GM12878 (cell line): ENCODE measurements around the gene KLHL10.
A peak's percentile ranks its signal among the peaks of the same experiment; 100 is the strongest.

Experiments
- CEBPB ChIP-seq, 2 experiments: fragments of 150-350 bp in 1 of 2; IDR thresholded peaks; 2 replicates each; pipeline ENCODE4 v1.6.1; 2012 to 2014; ENCODE audit warnings: low read depth in 2 of 2, low read length in 2 of 2, borderline replicate concordance in 1 of 2, inconsistent platforms in 1 of 2
- EP300 ChIP-seq, 2 experiments: fragments of 150-350 bp in 1 of 2; IDR thresholded peaks; 2 replicates each; pipeline ENCODE4 v1.6.1; 2011 to 2012; ENCODE audit warnings: low read depth in 2 of 2, low read length in 2 of 2, borderline replicate concordance in 1 of 2, improper control_type of control experiment in 1 of 2, inconsistent platforms in 1 of 2; ENCODE audit not compliant: control insufficient read depth in 1 of 2
- EZH2 ChIP-seq: IDR thresholded peaks from 2 replicates; pipeline ENCODE4 v1.6.1; 2012; ENCODE audit warnings: low read depth, mild to moderate bottlenecking, control low read depth, inconsistent platforms, low read length, borderline replicate concordance; ENCODE audit not compliant: control insufficient read depth
- HCFC1 ChIP-seq: fragments of 150-350 bp; IDR thresholded peaks from 2 replicates; pipeline ENCODE4 v1.6.1; 2014; ENCODE audit warnings: low read length
- POLR2AphosphoS5 ChIP-seq: IDR thresholded peaks from 2 replicates; pipeline ENCODE4 v1.6.1; 2011; ENCODE audit warnings: mild to moderate bottlenecking, low read length, inconsistent platforms
- RFX5 ChIP-seq: IDR thresholded peaks from 2 replicates; pipeline ENCODE4 v1.6.1; 2011; ENCODE audit warnings: low read depth, low read length, improper control_type of control experiment
- SP1 ChIP-seq: IDR thresholded peaks from one replicate; pipeline ENCODE4 v1.6.1; 2011; ENCODE audit warnings: low read depth, low read length
- TF ChIP-seq, protein P1 (sequence below), 3 experiments: IDR thresholded peaks in 2 of 3; conservative IDR thresholded peaks in 1 of 3; 2 replicates each; pipeline ENCODE4 v1.5.1; 2011; ENCODE audit warnings: low read depth in 3 of 3, low read length in 3 of 3, mild to moderate bottlenecking in 3 of 3, control low read depth in 2 of 3, moderate library complexity in 2 of 3, inconsistent platforms in 1 of 3, mixed read lengths in 1 of 3; ENCODE audit not compliant: control insufficient read depth in 2 of 3, insufficient read depth in 1 of 3; ENCODE audit errors: extremely low read depth in 1 of 3
- TF ChIP-seq, protein P2 (sequence below): IDR thresholded peaks from 2 replicates; pipeline ENCODE4 v1.6.1; 2012; ENCODE audit warnings: low read depth, low read length, improper control_type of control experiment

- TF ChIP-seq POLR2AphosphoS5 = peak; percentile 12; the same call in 1 of the 2 replicates
- no peak for TF ChIP-seq HCFC1
- TF ChIP-seq EP300 (IDR thresholded peaks at IDR 0.05; ENCODE audit: borderline replicate concordance in 1 of 2, control insufficient read depth in 1 of 2, low read depth in 2 of 2, low read length in 2 of 2) = no peak
- TF ChIP-seq, protein P1, sequence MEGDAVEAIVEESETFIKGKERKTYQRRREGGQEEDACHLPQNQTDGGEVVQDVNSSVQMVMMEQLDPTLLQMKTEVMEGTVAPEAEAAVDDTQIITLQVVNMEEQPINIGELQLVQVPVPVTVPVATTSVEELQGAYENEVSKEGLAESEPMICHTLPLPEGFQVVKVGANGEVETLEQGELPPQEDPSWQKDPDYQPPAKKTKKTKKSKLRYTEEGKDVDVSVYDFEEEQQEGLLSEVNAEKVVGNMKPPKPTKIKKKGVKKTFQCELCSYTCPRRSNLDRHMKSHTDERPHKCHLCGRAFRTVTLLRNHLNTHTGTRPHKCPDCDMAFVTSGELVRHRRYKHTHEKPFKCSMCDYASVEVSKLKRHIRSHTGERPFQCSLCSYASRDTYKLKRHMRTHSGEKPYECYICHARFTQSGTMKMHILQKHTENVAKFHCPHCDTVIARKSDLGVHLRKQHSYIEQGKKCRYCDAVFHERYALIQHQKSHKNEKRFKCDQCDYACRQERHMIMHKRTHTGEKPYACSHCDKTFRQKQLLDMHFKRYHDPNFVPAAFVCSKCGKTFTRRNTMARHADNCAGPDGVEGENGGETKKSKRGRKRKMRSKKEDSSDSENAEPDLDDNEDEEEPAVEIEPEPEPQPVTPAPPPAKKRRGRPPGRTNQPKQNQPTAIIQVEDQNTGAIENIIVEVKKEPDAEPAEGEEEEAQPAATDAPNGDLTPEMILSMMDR (IDR thresholded peaks at IDR 0.05 in 2 of 3, conservative IDR thresholded peaks at IDR 0.05 in 1 of 3; ENCODE audit: control insufficient read depth in 2 of 3, extremely low read depth in 1 of 3, insufficient read depth in 1 of 3, low read depth in 3 of 3, low read length in 3 of 3) = no peak
- no peak for TF ChIP-seq CEBPB (IDR thresholded peaks at IDR 0.05; ENCODE audit: borderline replicate concordance in 1 of 2, low read depth in 2 of 2, low read length in 2 of 2)
- 0 out of 2 replicates have a peak, but pooled peaks have one; percentile 2 for TF ChIP-seq RFX5
- no peak for TF ChIP-seq EZH2
- TF ChIP-seq, protein P2, sequence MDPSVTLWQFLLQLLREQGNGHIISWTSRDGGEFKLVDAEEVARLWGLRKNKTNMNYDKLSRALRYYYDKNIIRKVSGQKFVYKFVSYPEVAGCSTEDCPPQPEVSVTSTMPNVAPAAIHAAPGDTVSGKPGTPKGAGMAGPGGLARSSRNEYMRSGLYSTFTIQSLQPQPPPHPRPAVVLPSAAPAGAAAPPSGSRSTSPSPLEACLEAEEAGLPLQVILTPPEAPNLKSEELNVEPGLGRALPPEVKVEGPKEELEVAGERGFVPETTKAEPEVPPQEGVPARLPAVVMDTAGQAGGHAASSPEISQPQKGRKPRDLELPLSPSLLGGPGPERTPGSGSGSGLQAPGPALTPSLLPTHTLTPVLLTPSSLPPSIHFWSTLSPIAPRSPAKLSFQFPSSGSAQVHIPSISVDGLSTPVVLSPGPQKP = no peak
- TF ChIP-seq SP1 = no peak
These were observed 27.9 kb downstream of the KLHL10 start for GRCh38 chr17:41865596-41865893.
